Osteoblast (primary cell): ENCODE data around the gene ELMO1. TPM values are rescaled to one million over a fixed set of nuclear protein-coding genes. Genes with fewer than 3 reads are reported as not detected.

Source experiments
- DNase-seq: peaks from one replicate; pipeline ENCODE4 v3.0.0; 2011; ENCODE audit warnings: low spot score, mixed read lengths; ENCODE audit not compliant: insufficient read length; ENCODE audit errors: missing footprints
- H2AFZ ChIP-seq: 2 replicates; pipeline ENCODE4 v1.6.0; 2011; ENCODE audit warnings: mild to moderate bottlenecking, low read length
- H3K27ac ChIP-seq: 2 replicates; pipeline ENCODE4 v1.5.1; 2011; ENCODE audit warnings: mild to moderate bottlenecking, low read depth, low read length, moderate library complexity
- H3K27me3 ChIP-seq: 2 replicates; pipeline ENCODE4 v1.6.0; 2012; ENCODE audit warnings: mild to moderate bottlenecking, control low read depth, inconsistent platforms, low read length, moderate library complexity; ENCODE audit not compliant: insufficient read depth
- H3K36me3 ChIP-seq: 2 replicates; pipeline ENCODE4 v1.5.1; 2011; ENCODE audit warnings: mild to moderate bottlenecking, low read length, control low read depth, moderate library complexity; ENCODE audit not compliant: insufficient read depth
- H3K4me1 ChIP-seq: 2 replicates; pipeline ENCODE4 v1.5.1; 2011; ENCODE audit warnings: mild to moderate bottlenecking, low read length, control low read depth, moderate library complexity; ENCODE audit not compliant: insufficient read depth
- H3K4me2 ChIP-seq: 2 replicates; pipeline ENCODE4 v1.6.0; 2011; ENCODE audit warnings: mild to moderate bottlenecking, low read length; ENCODE audit not compliant: insufficient read depth
- H3K4me3 ChIP-seq: fragments of 200-600 bp; sonication (generic); 3 replicates; pipeline ENCODE4 v1.5.1; 2012; ENCODE audit warnings: mild to moderate bottlenecking, low read length, inconsistent platforms; ENCODE audit not compliant: insufficient read depth
- H3K79me2 ChIP-seq: 2 replicates; pipeline ENCODE4 v1.6.0; 2012; ENCODE audit warnings: mild to moderate bottlenecking, low read length, control low read depth, inconsistent platforms; ENCODE audit not compliant: insufficient read depth
- H3K9me3 ChIP-seq: 2 replicates; pipeline ENCODE4 v1.5.1; 2011; ENCODE audit warnings: low read depth, low read length, control low read depth
- H4K20me1 ChIP-seq: 2 replicates; pipeline ENCODE4 v1.6.0; 2012; ENCODE audit warnings: mild to moderate bottlenecking, low read length, control low read depth; ENCODE audit not compliant: insufficient read depth
- CTCF ChIP-seq: IDR thresholded peaks from 2 replicates; pipeline ENCODE4 v1.5.1; 2011; ENCODE audit warnings: mild to moderate bottlenecking, low read depth, low read length, moderate library complexity; ENCODE audit errors: extremely low read depth
- total RNA-seq: library from RNA; depleted of rRNA; stranded (reverse); fragments of >200 nt; gene quantifications from 2 replicates; pipeline ENCODE4 v1.2.3, GENCODE V29; 2012

Gene ELMO1
- total RNA-seq, 1 donor = 2.2 TPM

DNA sequence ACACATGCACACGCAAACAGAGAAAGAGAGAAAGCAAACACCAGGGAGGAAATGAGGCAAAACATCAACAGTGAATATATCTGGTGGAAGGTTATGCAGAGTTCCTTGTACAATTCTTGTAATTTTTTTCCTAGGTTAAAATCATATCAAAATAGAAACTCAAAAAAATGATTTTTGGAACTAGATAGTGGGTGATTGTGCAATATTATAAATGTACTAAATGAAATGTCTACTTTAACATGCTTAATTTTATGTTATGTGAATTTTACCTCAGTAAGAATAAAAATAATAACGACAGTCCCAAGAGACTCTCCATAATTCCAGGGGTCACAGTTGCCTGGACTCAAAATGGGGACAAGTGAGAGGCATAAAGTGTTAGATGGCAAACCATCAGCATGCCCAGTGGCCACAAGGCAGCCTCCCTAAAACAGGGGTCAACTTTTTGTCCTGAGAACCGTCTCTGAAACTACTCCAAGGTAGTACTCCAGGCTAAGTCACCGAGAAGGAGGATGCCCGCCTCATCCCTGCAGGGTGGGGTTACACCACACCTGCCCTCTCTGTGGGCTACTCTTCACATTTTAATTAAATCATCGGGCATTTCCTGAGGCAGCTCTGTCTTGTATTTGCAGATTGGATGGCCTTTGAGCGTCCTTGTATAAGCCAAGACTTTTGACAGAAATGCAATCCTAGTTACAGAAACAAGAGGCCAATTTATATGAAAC, 267.7 kb downstream of the ELMO1 start:
- no peaks in the 10 kb centered on the region for H3K9me3 ChIP-seq
- no peaks in the 10 kb centered on the region for H3K27me3 ChIP-seq

DNA sequence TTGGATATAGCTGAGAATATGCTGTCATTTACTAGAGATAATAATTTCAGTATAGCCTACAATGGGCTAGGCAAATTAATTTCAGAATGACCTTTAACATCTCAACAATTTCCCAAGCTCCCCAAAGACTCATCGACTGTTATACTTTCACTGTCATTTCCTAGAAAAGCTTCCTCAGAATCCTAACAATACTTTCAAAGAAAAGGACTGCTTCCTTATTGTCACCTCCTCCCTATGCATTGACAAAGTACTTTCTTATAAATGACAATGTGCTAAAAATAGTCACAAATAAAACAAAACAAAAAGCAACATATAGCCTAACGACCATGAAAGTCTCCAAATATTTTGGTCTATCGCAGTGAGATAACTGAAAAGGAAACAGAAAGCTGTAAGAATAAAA, 272.6 kb downstream of the ELMO1 start:
- Histone ChIP-seq H3K36me3 (no peaks in the 10 kb centered on the region), H4K20me1 (no peaks in the 10 kb centered on the region), H2AFZ (no peak overlapping the region), H3K4me3 (no peak overlapping the region), H3K9me3 (no peaks in the 10 kb centered on the region), H3K79me2 (no peaks in the 10 kb centered on the region), H3K4me2 (no peak overlapping the region), H3K27ac (no peak overlapping the region), H3K27me3 (no peaks in the 10 kb centered on the region), H3K4me1 (no peaks in the 10 kb centered on the region)
- no peak for DNase-seq
- no peak for TF ChIP-seq CTCF

More for the DNA sequence above, 267.7 kb downstream of the ELMO1 start:
- no peak overlapping the region for H3K4me2 ChIP-seq
- TF ChIP-seq CTCF = no peak
- H2AFZ ChIP-seq = no peak overlapping the region
- H3K79me2 ChIP-seq = no peaks in the 10 kb centered on the region
- no peak overlapping the region for H3K27ac ChIP-seq
- DNase-seq = no peak
- no peaks in the 10 kb centered on the region for H3K36me3 ChIP-seq
- H3K4me3 ChIP-seq = no peak overlapping the region
- no peaks in the 10 kb centered on the region for H3K4me1 ChIP-seq
- no peaks in the 10 kb centered on the region for H4K20me1 ChIP-seq

- Histone ChIP-seq H3K27ac (no peak overlapping the region), H3K79me2 (no peaks in the 10 kb centered on the region)
- no peak for TF ChIP-seq CTCF
Measured at GRCh38 chr7:37174460-37174859, 274.2 kb downstream of the ELMO1 start.

GRCh38 chr7:37173670-37174069, 275.0 kb downstream of the ELMO1 start:
- no peak for TF ChIP-seq CTCF
- Histone ChIP-seq H3K79me2 (no peaks in the 10 kb centered on the region), H3K27me3 (no peaks in the 10 kb centered on the region), H2AFZ (no peak overlapping the region), H3K27ac (no peak overlapping the region), H4K20me1 (no peaks in the 10 kb centered on the region), H3K9me3 (no peaks in the 10 kb centered on the region), H3K36me3 (no peaks in the 10 kb centered on the region), H3K4me1 (no peaks in the 10 kb centered on the region), H3K4me3 (no peak overlapping the region), H3K4me2 (no peak overlapping the region)
- no peak for DNase-seq

More at GRCh38 chr7:37174460-37174859, 274.2 kb downstream of the ELMO1 start:
- H3K4me3 ChIP-seq = no peak overlapping the region
- H4K20me1 ChIP-seq = no peaks in the 10 kb centered on the region
- H3K27me3 ChIP-seq = no peaks in the 10 kb centered on the region
- H3K4me1 ChIP-seq = no peaks in the 10 kb centered on the region
- no peak for DNase-seq
- H3K4me2 ChIP-seq = no peak overlapping the region
- H3K36me3 ChIP-seq = no peaks in the 10 kb centered on the region
- H2AFZ ChIP-seq = no peak overlapping the region
- H3K9me3 ChIP-seq = no peaks in the 10 kb centered on the region
